Fibroblast of villous mesenchyme (primary cell): Measurements from ENCODE around the gene S1PR3. TPM values are rescaled to one million over a fixed set of nuclear protein-coding genes. Genes with fewer than 3 reads are reported as not detected.
A peak's percentile ranks its signal among the peaks of the same experiment; 100 is the strongest.

ENCODE experiments used
- DNase-seq: peaks from one replicate; pipeline ENCODE4 v3.0.0-alpha.2; 2010; ENCODE audit warnings: low read depth
- H3K4me3 ChIP-seq: 2 replicates; pipeline ENCODE4 v1.5.1; 2011; ENCODE audit warnings: low read depth, mild to moderate bottlenecking, low read length
- CTCF ChIP-seq: IDR thresholded peaks from 2 replicates; pipeline ENCODE4 v1.5.1; 2012; ENCODE audit warnings: low read depth, mild to moderate bottlenecking, low read length; ENCODE audit not compliant: insufficient read depth
- total RNA-seq: library from RNA; depleted of rRNA; stranded (reverse); fragments of >200 nt; gene quantifications from 2 replicates; pipeline ENCODE4 v1.2.3, GENCODE V29; 2012

The S1PR3 gene
- total RNA-seq, 1 donor = 279 TPM

- no peak for TF ChIP-seq CTCF
- no peak for DNase-seq
- no peak overlapping the region for H3K4me3 ChIP-seq
Observed at GRCh38 chr9:88983865-88984542, 7.3 kb upstream of the S1PR3 start.

GRCh38 chr9:88984543-88984883, 6.8 kb upstream of the S1PR3 start:
- no peak for TF ChIP-seq CTCF

GRCh38 chr9:88985616-88986015, 5.7 kb upstream of the S1PR3 start:
- no peak overlapping the region for H3K4me3 ChIP-seq
- no peak for DNase-seq
- TF ChIP-seq CTCF = no peak

More at GRCh38 chr9:88984543-88984883, 6.8 kb upstream of the S1PR3 start:
- DNase-seq = no peak
- H3K4me3 ChIP-seq = no peak overlapping the region

- no peak overlapping the region for H3K4me3 ChIP-seq
- no peak for TF ChIP-seq CTCF
- no peak for DNase-seq
Observed at GRCh38 chr9:88986776-88987175, 4.5 kb upstream of the S1PR3 start.

GRCh38 chr9:88987661-88988060, 3.6 kb upstream of the S1PR3 start:
- no peak for DNase-seq
- H3K4me3 ChIP-seq = no peak overlapping the region
- no peak for TF ChIP-seq CTCF

GRCh38 chr9:88988796-88989641, 2.2 kb upstream of the S1PR3 start:
- TF ChIP-seq CTCF = no peak
- no peak overlapping the region for H3K4me3 ChIP-seq
- DNase-seq = peak; percentile 81
